H9 (cell line): ENCODE results near the gene PABPN1. TPM values are rescaled to one million over a fixed set of nuclear protein-coding genes. Genes with fewer than 3 reads are reported as not detected.

Experiments
- DNase-seq: peaks from one replicate; pipeline ENCODE4 v3.0.0-alpha.2; 2017
- H2AFZ ChIP-seq: one replicate; pipeline ENCODE4 v1.6.1; 2013; ENCODE audit warnings: mild to moderate bottlenecking, low read length, control low read depth, moderate library complexity
- H2AK5ac ChIP-seq: 2 replicates; pipeline ENCODE4 v1.6.1; 2013; ENCODE audit warnings: low read length, control low read depth, mixed read lengths; ENCODE audit not compliant: insufficient read length
- H2BK120ac ChIP-seq: one replicate; pipeline ENCODE4 v1.6.1; 2013; ENCODE audit warnings: low read depth, mild to moderate bottlenecking, low read length, control low read depth, inconsistent platforms; ENCODE audit not compliant: poor library complexity, severe bottlenecking
- H2BK12ac ChIP-seq: 2 replicates; pipeline ENCODE4 v1.6.1; 2013; ENCODE audit warnings: low read length, control low read depth, mixed read lengths, low read depth; ENCODE audit not compliant: insufficient read length
- H2BK15ac ChIP-seq: 2 replicates; pipeline ENCODE4 v1.6.1; 2013; ENCODE audit warnings: low read depth, low read length, control low read depth
- H2BK20ac ChIP-seq: one replicate; pipeline ENCODE4 v1.6.1; 2013; ENCODE audit warnings: low read depth, mild to moderate bottlenecking, low read length, control low read depth, inconsistent platforms; ENCODE audit not compliant: poor library complexity, severe bottlenecking
- H2BK5ac ChIP-seq: 2 replicates; pipeline ENCODE4 v1.6.1; 2013; ENCODE audit warnings: low read length, control low read depth, mixed read lengths; ENCODE audit not compliant: insufficient read length
- H3K14ac ChIP-seq: 2 replicates; pipeline ENCODE4 v1.6.1; 2013; ENCODE audit warnings: low read length, control low read depth; ENCODE audit not compliant: insufficient read depth
- H3K18ac ChIP-seq: 2 replicates; pipeline ENCODE4 v1.6.1; 2013; ENCODE audit warnings: low read depth, mild to moderate bottlenecking, mixed read lengths, low read length, control low read depth; ENCODE audit not compliant: insufficient read length
- H3K23ac ChIP-seq: 2 replicates; pipeline ENCODE4 v1.6.1; 2013; ENCODE audit warnings: low read length, control low read depth, mixed read lengths, low read depth; ENCODE audit not compliant: insufficient read length
- H3K23me2 ChIP-seq: 2 replicates; pipeline ENCODE4 v1.6.1; 2013; ENCODE audit warnings: low read depth, mild to moderate bottlenecking, mixed read lengths, low read length, control low read depth; ENCODE audit not compliant: insufficient read length, poor library complexity, severe bottlenecking
- H3K27ac ChIP-seq: 2 replicates; pipeline ENCODE4 v1.5.1; 2013; ENCODE audit warnings: low read length, control low read depth, mixed read lengths, low read depth; ENCODE audit not compliant: insufficient read length
- H3K27me3 ChIP-seq: 2 replicates; pipeline ENCODE4 v1.6.1; 2013; ENCODE audit warnings: low read length, control low read depth, inconsistent platforms; ENCODE audit not compliant: insufficient read depth
- H3K4ac ChIP-seq: 2 replicates; pipeline ENCODE4 v1.6.1; 2013; ENCODE audit warnings: low read depth, mild to moderate bottlenecking, control low read depth, inconsistent platforms, low read length, moderate library complexity
- H3K4me1 ChIP-seq: 2 replicates; pipeline ENCODE4 v1.6.1; 2013; ENCODE audit warnings: low read length, control low read depth, inconsistent platforms; ENCODE audit not compliant: insufficient read depth
- H3K4me2 ChIP-seq: 2 replicates; pipeline ENCODE4 v1.6.1; 2013; ENCODE audit warnings: low read length, control low read depth, mixed read lengths; ENCODE audit not compliant: insufficient read length, insufficient read depth
- H3K56ac ChIP-seq: 2 replicates; pipeline ENCODE4 v1.6.1; 2013; ENCODE audit warnings: low read depth, mild to moderate bottlenecking, mixed read lengths, low read length, control low read depth; ENCODE audit not compliant: insufficient read length
- H3K79me1 ChIP-seq: 2 replicates; pipeline ENCODE4 v1.6.1; 2013; ENCODE audit warnings: low read depth, mild to moderate bottlenecking, moderate library complexity, low read length, control low read depth, inconsistent platforms; ENCODE audit not compliant: insufficient read depth, poor library complexity, severe bottlenecking
- H3K79me2 ChIP-seq: 2 replicates; pipeline ENCODE4 v1.6.1; 2013; ENCODE audit warnings: low read length, control low read depth, inconsistent platforms; ENCODE audit not compliant: insufficient read depth
- H3K9ac ChIP-seq: 2 replicates; pipeline ENCODE4 v1.6.1; 2013; ENCODE audit warnings: low read length, control low read depth, mixed read lengths; ENCODE audit not compliant: insufficient read length; ENCODE audit errors: extremely low read depth
- H3K9me3 ChIP-seq: one replicate; pipeline ENCODE4 v1.6.1; 2013; ENCODE audit warnings: low read depth, low read length, inconsistent platforms; ENCODE audit not compliant: control insufficient read depth
- H3T11ph ChIP-seq: one replicate; pipeline ENCODE4 v1.6.1; 2013; ENCODE audit warnings: mild to moderate bottlenecking, low read length, control low read depth, inconsistent platforms
- H4K20me1 ChIP-seq: one replicate; pipeline ENCODE4 v1.6.1; 2013; ENCODE audit not compliant: control insufficient read depth, insufficient read length, insufficient read depth
- H4K5ac ChIP-seq: 2 replicates; pipeline ENCODE4 v1.6.1; 2013; ENCODE audit warnings: low read depth, mild to moderate bottlenecking, mixed read lengths, low read length, control low read depth; ENCODE audit not compliant: insufficient read length
- H4K8ac ChIP-seq: replicated peaks from 2 replicates; pipeline ENCODE4 v1.6.1; 2013; ENCODE audit warnings: low read length, control low read depth, mixed read lengths, low read depth; ENCODE audit not compliant: insufficient read length
- H4K91ac ChIP-seq: 2 replicates; pipeline ENCODE4 v1.6.1; 2013; ENCODE audit warnings: low read depth, mild to moderate bottlenecking, moderate library complexity, mixed read lengths, low read length, control low read depth; ENCODE audit not compliant: insufficient read length
- H3K27ac Mint-ChIP-seq, 3 experiments: 2 replicates in 2 of 3; 3 replicates in 1 of 3; pipeline ENCODE4 v1.8.0; 2020 to 2021; ENCODE audit warnings: mixed read lengths in 3 of 3, mild to moderate bottlenecking in 1 of 3, moderate library complexity in 1 of 3
- H3K27me3 Mint-ChIP-seq: 2 replicates; pipeline ENCODE4 v1.8.0; 2021; ENCODE audit warnings: low read depth, mild to moderate bottlenecking, moderate library complexity, mixed read lengths
- H3K36me3 Mint-ChIP-seq, 3 experiments: 2 replicates in 2 of 3; 3 replicates in 1 of 3; pipeline ENCODE4 v1.8.0; 2020 to 2021; ENCODE audit warnings: low read depth in 3 of 3, mixed read lengths in 3 of 3; ENCODE audit not compliant: insufficient read depth in 1 of 3
- H3K4me1 Mint-ChIP-seq, 2 experiments: 2 replicates each; pipeline ENCODE4 v1.8.0; 2020; ENCODE audit warnings: mixed read lengths in 2 of 2
- H3K4me3 Mint-ChIP-seq, 2 experiments: 2 replicates in 1 of 2; 3 replicates in 1 of 2; pipeline ENCODE4 v1.8.0; 2020 to 2021; ENCODE audit warnings: mild to moderate bottlenecking in 2 of 2, mixed read lengths in 2 of 2, moderate library complexity in 1 of 2
- H3K9me3 Mint-ChIP-seq, 2 experiments: 2 replicates in 1 of 2; 3 replicates in 1 of 2; pipeline ENCODE4 v1.8.0; 2020; ENCODE audit warnings: mild to moderate bottlenecking in 2 of 2, mixed read lengths in 2 of 2, moderate library complexity in 1 of 2
- CTCF ChIP-seq: fragments of 200-600 bp; sonication (generic); conservative IDR thresholded peaks from 3 replicates; pipeline ENCODE4 v1.8.0; 2021; ENCODE audit warnings: antibody characterized with exemption, mild to moderate bottlenecking
- total RNA-seq: library from RNA; stranded (reverse); gene quantifications from 2 replicates; pipeline ENCODE4 v1.2.1, GENCODE V29; 2021

The PABPN1 gene
- total RNA-seq, 1 experiment from 2014 or later: 333 TPM

DNA sequence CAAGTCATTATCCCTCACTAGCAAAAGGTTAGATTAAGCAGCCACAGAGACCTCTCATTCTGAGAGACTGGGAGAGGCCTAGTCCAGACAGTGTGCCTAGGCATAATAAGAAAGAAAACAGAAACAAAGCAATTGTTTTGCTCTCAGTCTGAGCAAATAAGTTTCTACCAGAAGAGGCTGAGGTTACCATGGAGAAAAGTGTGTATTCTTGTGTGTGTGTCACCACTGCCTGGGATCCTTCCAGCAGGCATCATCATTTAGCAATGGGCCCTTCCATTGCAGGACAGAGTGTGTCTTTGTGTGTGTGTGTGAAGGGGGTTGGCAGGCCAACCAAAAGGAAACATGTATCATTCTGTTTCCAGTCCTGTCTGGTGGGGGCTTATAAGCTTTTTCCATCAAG is 40.1 kb downstream of the PABPN1 start:
- no peak overlapping the region for H3K56ac ChIP-seq
- TF ChIP-seq CTCF: no peak
- H2BK120ac ChIP-seq: no peak overlapping the region
- H2BK20ac ChIP-seq: no peak overlapping the region
- no peak overlapping the region for H3K27ac ChIP-seq
- H3K4me3 Mint-ChIP-seq: no peak overlapping the region
- no peak overlapping the region for H3K14ac ChIP-seq
- H3K4me2 ChIP-seq: no peak overlapping the region
- H2BK12ac ChIP-seq: no peak overlapping the region
- H3K27ac Mint-ChIP-seq: no peak overlapping the region; a peak in 1 of 7 replicates
- no peak overlapping the region for H2BK15ac ChIP-seq
- H3K36me3 Mint-ChIP-seq: peaks cover 21 to 54% (median 39%) of the 10 kb centered on the region in 3 experiments
- peaks cover 19% of the 10 kb centered on the region for H3K23me2 ChIP-seq
- no peak overlapping the region for H2AFZ ChIP-seq
- peaks cover 5% of the 10 kb centered on the region for H3K27me3 Mint-ChIP-seq
- H3K4ac ChIP-seq: no peak overlapping the region
- H3K79me2 ChIP-seq: no peaks in the 10 kb centered on the region
- no peaks in the 10 kb centered on the region for H3K27me3 ChIP-seq
- H3K9ac ChIP-seq: no peak overlapping the region
- H2BK5ac ChIP-seq: no peak overlapping the region
- no peaks in the 10 kb centered on the region for H4K20me1 ChIP-seq
- peaks cover 23 to 28% of the 10 kb centered on the region in 2 experiments for H3K4me1 Mint-ChIP-seq
- no peak overlapping the region for H3T11ph ChIP-seq
- H3K9me3 Mint-ChIP-seq: no peaks in the 10 kb centered on the region; a peak in 1 of 5 replicates
- H4K5ac ChIP-seq: no peak overlapping the region
- H3K4me1 ChIP-seq: peaks cover 4% of the 10 kb centered on the region; the same call in 1 of the 2 replicates
- no peak overlapping the region for H4K91ac ChIP-seq
- H3K9me3 ChIP-seq: no peaks in the 10 kb centered on the region
- no peaks in the 10 kb centered on the region for H3K79me1 ChIP-seq
- DNase-seq: no peak
- H2AK5ac ChIP-seq: no peak overlapping the region
- no peak overlapping the region for H3K18ac ChIP-seq
- no peak overlapping the region for H4K8ac ChIP-seq
- no peak overlapping the region for H3K23ac ChIP-seq
